Hematopoietic multipotent progenitor cell treated with erythropoietin and hydrocortisone succinate and interleukin-3 and kit ligand, for 4 days (in vitro differentiated cells): ENCODE measurements around the gene POLR1G.

Source experiments
- DNase-seq: peaks from one replicate; pipeline ENCODE4 v3.0.0-alpha.2; 2015

POLR1G gene, protein sequence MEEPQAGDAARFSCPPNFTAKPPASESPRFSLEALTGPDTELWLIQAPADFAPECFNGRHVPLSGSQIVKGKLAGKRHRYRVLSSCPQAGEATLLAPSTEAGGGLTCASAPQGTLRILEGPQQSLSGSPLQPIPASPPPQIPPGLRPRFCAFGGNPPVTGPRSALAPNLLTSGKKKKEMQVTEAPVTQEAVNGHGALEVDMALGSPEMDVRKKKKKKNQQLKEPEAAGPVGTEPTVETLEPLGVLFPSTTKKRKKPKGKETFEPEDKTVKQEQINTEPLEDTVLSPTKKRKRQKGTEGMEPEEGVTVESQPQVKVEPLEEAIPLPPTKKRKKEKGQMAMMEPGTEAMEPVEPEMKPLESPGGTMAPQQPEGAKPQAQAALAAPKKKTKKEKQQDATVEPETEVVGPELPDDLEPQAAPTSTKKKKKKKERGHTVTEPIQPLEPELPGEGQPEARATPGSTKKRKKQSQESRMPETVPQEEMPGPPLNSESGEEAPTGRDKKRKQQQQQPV

DNA sequence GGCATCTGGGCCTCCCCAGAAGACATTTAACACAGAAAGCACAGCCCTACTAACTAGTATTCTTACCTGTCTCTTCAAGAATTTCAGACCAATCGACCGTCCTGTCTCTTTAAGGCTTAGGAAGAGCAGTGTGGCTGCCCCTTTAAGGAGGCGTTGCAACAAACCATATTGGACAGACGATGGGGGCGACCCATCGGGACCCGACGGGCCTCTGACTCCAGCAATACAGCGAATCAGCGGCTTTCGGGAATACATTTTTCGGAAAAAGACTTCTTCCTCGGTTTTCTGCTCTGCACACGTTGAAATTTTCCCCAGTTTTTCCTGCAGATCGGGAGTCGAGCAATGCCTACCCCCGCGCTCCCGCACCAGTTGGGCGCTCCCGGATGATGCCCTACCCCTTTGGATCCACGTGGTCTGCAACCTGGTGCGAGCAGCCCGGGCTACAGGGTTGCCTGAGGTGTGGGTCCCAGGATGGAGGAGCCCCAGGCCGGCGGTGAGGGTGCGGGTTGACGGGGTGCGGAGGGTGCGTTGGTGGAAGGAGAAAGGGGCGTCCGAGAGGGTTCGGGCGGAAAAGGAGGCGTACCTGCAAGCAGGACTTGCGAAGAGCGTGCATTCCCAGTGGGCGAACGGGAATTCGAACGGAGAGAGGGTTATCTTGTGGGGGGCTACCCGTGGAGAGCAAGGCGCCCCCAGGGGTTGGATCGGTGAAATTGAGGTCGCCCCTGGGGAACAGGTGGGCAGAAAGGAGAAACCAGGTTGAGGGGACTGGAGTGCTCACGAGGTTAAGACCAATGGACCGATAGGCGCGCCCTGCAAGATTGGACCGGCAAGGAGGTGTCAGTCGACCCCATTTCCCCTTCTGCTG lies at the start of gene POLR1G:
TSS of gene POLR1G (plus strand) at position 419 of the 865 bp plus-strand sequence. CDS start at position 472, 53 bp downstream.
- DNase-seq, result peak; percentile 93

DNA sequence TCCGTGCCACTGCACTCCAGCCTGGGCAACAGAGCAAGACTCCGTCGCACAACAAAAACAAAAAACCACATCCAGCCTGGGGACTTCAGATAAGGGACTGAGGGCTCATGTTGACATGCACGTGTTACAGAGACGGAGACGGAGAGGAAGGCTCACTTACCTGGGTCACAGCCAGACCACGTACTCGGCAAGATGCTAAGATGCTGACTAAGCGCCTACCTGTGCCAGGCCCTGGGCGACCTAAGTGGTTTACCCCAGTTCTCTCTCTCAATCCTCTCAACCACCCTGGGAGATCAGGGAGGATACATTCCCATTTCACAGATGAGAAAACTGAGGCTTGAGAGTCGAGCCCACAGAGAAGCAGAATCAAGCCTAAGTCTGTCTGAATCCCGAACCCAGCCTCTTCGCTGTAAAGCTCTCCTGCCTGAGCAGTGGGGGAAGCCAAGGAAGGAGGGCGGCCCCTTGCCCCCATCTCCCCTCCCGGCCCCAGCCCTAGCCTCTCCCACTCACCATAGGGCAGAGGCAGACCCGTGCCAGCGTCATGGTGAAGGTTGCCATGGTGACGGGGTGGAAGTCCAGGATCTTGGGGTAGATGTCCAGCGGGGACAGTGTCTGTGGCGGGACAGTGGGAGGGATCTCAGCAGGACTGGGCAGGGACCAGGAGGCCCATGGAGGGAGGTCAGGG lies 49.5 kb upstream of the POLR1G start:
- peak; percentile 77 for DNase-seq

DNA sequence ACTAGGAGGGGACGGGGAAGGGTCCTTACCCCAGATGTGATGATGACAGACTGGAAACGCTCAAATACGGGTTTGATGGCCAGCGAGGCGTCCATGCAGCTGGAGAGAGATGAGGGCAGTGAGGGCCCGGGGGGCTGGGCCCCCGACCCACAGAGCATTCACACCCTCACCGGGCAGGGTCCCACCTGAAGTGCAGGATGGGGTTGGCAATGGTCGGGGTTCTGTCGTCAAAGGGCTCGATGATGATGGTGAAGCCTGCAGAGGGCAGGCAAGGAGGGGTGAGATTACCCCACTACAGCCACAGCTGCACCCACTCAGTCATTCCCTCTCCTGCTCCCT lies 49.0 kb upstream of the POLR1G start:
- DNase-seq, result no peak

DNA sequence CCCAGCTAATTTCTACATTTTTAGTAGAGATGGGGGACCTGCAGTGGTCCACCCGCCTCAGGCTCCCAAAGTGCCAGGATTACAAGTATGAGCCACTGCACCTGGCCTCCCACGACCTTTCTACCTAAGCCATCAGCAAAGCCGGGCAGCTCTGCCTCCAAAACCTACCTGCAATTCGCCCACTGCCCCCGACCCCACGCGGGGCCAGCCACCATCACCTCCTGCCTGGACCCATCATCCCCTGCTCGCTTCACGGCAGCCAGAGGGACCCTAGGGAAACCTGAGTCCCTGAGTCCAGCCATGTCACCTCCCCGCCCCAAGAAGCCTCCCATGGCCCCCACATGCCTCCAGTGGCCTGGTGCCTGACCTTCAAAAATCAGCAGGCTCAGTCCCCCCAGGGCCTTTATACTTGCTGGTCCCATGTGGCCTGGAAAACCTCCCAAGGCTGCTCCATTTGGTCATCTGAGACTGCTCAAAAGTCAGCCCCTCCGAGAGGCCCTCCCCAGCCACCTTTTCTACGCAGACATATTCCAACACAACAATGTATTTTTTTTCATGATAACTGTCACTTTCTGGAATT lies 48.1 kb upstream of the POLR1G start:
- DNase-seq, result no peak

DNA sequence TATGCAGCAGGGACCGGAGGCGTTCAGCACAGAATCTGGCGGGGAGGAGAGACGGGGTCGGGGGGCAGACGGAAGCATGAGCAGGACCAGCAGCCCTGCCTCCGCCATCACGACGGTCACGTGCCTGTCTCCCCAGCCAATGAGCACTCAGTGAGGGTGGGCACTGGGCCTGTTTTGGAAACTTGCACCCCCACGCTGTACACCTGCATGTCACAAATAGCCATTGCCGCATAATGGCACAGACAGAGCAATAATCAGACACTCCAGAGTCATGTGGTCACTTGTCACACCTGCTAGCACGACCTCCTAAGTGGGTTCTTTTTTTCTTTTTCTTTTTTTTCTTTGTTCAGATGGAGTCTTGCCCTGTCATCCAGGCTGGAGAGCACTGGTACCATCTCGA lies 44.8 kb upstream of the POLR1G start:
- DNase-seq, result no peak

DNA sequence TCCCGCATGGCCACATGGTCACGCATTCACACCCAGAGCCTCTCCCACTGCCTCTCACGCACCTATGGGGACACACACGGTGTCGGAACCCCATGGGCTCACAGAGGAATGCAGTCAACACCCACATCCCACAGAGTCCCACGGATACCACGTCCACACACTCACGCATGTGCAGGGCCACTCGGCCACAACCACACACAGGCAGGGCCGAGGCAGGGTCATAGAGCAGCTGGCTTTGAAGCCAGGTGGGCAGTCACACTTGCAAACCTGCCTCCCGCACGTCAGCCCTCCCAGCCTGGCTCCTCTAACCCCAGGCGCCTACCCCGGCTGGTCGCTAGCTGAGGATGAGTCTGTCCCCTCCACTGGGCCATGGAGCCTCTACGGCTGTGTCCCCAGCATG lies 44.2 kb upstream of the POLR1G start:
- no peak for DNase-seq

DNA sequence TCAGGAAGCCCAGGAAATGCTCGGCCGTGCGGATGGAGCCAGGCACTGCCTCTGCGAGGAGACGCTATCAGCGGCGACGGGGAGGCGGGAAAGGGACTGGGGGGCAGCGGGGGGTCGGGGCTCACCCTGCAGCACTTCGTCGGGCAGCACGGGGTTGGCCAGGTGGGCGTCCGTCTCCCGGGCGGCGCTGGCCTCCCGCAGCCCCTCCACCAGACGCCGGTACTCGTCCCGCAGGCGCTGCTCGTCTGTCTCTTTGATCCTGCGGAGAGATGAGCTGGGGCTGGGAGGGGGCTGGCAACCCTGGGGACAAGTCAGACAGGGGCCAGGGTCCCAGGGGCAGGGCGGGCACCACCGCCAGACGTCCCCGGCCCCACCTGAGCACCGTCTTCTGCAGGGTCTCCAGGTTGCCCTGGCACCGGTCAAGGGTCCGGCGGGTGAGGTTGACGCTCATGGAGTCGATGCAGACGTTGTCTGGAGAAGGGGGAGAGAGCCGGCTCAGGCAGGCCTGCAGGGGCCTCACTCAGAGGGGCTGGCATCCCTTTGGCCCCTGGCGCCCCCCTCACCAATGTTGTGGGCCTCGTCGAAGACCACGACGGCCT lies 42.5 kb upstream of the POLR1G start:
- DNase-seq, result no peak

DNA sequence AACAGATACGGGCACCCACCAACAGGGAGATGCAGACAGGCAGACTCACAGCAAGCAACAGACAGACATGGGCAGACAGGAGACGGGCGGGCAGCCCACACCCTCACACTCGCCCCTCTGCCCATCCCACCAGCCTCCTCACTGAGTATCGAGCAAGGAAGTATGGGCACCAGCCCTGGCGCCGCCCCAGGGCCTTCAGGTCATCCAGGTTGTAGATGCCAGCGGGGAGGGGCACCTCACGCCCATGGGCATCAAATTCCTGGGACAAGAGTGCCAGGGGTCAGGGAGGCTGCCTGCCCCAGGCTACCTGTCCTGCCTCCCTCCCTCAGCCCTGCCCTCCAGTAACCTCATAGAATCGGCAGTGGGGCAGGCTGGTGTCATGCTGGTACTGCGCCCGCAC lies 41.7 kb upstream of the POLR1G start:
- DNase-seq, result no peak

DNA sequence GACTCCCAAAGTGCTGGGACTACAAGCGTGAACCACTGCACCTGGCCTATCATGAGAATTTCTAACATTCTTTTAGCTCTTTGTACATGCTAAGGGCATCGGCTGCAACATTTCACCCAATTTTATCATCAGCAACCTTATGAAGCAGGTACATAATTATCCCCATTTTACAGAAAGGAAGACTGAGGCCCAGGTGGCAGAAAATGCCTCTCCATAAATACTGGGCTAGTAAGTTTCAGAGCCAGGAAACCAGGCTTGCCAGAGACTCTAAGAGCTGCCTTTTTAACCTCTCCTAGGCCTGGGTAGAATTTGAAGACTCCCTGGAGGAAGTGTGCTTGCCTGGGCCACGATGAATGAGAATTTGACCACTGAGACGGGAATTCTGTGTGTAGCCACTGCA lies 38.3 kb upstream of the POLR1G start:
- DNase-seq, result no peak

DNA sequence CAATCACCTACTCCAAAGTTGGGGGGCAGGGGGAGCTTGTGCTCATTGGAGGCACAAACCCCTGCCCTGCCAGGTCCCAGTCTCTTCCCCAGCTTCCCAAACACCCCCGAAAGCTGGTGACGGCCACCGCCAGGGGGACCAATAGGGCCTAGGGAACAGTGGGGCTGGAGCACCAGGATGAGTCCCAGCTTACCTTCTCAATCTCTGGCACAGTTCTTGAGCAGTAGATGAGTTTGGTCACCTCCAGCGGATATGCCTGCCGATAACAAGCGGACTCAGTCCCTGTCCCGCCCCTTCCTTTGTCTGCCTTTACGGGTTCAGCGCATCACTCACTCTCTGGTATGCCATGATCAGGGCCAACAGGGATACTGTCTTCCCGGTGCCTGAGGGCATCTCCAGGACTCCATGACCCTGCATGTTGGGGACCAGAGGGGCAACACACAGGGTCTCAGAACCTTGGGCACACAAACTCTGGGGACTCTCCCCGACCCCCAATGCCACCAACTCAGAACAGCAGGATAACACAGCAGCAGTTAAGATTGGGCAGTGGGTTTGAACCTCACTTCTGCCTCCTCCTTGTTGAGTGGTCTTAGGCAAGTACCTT lies 37.6 kb upstream of the POLR1G start:
- no peak for DNase-seq

DNA sequence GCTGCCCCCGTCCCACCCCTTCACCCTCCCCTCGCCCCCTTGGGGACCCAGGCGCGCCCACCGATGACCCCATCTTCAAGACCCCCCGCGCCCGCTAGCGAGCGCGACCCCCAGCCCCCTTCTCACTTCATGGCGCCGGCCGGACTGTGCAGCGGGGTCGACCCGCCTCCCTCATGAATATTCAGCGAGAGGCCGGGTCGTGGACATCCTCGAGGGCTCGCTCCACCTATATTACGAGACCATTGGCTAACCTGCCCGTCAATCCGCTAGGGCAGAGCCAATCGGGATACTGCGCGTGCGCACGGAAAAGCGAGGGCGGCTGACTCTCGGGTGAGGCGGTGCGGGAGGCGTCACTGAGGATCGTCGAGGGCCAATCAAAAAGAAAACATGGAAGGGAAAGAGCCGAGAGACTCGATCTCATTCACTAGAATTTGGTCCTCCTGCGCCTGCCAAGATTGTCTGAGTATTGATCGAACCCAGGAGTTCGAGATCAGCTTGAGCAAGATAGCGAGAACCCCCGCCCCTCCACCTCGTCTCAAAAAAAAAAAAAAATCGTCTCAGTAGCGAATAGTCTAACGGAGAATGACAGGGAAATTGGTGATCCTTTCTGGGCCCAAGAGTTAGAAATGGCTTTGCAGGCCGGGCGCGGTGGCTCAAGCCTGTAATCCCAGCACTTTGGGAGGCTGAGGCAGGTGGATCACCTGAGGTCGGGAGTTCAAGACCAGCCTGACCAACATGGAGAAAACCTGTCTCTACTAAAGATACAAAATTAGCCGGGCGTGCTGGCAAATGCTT lies 35.8 kb upstream of the POLR1G start, which contains the start of gene ERCC2:
TSS of gene ERCC2 (minus strand) at position 164 of the 795 bp plus-strand sequence. CDS start at position 131, 33 bp downstream.
- DNase-seq, result peak; percentile 99

DNA sequence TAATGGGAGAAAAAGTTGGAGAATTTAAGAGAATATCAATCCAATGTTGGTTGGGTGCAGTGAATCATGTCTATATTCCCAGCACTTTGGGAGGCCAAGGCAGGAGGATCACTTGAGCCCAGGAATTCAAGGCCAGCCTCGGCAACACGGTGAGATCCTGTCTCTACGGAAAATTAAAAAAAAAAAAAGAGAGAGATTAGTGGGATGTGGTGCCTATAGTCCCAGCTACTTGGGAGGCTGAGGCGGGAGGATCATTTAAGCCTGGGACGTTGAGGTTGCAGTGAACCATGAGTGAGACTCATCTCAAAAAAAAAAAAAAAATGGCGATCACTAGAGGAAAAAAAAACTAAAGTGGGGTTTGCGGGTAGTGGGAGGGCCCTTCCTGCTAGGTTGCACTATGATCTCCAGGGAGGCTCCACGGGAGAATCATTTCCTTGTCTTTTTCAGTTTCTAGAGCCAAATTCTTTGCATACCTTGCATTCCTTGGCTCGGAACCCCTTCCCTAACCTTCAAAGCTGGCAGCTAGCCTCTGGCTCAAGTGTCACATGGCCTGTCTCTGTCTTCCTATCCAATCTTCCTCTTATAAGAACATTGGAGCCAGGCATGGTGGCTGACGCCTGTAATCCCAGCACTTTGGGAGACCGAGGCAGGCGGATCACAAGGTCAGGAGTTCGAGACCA lies 30.3 kb upstream of the POLR1G start:
- no peak for DNase-seq

DNA sequence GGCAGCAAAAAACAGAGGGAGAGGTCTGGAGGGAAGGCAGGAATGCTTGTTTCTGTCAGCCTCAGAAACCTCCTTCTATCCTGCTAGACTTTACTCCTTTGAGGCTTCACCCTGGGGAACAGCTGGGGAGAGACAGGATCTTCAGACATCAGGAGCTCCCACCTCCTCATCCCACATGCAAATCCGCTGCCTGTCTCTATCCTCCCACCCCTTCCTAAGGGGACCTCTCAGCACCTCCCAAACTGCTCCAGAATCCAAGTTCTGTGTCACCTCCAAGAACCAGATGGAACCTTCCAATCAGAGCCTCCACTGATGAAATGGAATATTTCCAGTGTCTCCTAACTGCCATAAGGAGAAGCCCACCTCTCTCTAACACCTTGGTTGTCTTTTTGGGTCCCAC lies 26.3 kb upstream of the POLR1G start:
- no peak for DNase-seq

DNA sequence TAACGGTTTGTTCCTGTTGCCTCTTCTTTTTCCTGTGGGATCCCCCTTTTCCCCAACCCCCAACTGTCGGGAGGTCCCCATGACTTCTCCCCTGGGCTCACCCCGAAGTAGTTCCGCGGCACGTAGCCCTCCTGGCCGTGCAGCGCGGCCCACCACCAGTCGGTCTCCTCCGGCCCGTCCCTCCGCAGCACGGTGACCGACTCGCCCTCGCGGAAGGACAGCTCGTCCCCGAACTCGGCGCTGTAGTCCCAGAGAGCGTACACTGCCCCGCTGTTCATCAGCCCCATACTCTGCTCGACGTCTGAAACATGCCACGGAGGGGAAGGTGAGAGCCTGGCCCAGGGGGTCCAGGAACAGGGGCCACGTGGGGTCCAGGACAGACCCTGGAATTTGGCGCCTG lies 24.0 kb upstream of the POLR1G start:
- DNase-seq, result no peak

DNA sequence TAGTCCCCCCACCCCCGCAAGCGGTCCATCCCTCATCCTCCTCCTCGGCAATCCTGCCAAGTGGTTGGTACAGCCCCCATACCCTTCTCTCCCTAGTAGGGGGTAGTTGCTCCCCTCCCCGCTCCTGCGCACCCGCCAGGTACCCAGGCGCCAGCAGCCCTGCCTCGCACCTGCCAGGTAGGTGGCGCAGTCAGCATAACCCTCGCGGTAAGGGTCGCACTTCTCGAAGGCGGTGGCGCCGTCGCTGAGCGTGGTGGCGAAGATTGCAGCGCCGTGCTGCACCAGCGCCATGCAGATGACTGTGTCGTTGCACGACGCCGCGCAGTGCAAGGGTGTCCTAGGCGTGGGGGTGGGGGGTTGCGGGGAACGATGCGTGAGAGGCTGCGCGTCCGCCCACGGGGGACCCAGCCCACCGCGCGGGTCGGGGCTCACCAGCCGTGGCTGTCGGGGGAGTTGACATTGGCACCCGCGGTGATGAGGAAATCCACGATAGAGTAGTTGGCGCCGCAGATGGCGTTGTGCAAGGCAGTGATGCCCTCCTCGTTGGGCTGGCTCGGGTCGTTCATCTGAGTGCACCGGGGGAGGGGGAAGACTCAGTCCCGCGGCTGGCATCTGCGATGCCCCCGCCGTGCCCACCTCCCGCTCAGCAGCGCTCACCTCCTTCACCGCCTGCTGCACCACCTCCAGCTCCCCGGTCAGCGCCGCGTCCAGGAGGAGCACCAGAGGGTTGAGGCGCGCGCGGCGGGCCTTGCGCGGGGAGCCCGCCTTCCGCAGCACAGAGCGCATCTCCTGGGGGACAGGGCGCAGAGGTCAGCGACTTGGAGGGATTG lies 20.8 kb upstream of the POLR1G start:
- no peak for DNase-seq

DNA sequence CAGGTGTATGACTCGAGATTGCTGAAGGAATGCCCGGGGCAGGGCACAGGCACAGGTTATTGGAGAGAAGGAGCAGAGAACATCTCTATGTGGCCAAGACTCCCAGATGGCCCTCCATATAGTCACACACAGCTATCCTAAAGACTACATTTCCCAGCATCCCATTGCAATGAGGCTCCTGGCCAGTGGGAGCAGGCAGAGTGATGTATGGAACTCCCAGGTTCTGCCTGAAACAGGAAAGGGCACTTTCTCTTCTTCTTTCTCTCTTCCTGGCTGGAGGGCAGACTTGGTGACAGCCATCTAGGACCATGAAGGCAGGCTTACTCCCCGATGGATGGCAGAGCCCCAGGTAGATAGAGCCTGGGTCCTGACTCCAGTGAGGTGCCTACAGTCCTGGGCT lies 15.1 kb upstream of the POLR1G start:
- DNase-seq, result peak; percentile 44

DNA sequence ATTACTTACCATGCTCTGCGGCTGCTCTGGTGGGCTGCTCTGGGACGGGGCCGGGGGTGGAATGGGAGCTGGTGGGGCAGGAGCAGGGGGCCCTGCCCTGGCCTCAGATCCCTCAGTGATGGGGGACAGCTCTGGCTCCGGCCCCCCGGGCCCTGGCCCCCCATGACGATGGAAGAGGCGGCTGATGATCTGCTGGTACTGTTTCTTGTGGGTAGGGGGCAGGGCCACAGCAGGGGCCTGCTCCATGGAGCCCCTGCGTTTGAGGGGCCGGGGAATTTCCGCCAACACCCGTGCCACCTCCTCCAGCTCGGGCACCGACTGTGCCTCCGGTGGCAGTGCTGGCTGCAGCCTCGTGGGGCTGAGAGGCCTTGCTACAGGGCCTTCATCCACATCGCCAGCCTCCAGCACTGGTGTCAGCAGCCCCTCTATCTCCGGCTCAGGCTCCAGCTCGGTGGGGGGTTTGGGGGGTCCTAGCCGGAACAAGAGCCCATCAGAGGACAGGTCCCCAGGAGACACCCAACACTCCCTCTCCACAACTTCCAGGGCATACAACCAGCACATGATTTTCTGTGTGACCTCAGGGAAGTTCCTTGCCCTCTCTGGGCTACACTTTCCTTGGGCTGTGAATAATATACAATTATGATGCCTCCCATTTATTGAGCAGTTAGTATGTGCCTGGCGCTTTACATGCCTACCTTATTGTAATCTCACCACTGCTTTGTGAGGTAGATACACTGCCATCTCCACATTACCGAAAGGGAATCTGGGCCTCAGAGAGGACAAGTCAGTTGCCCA lies 14.4 kb upstream of the POLR1G start:
- DNase-seq, result no peak

DNA sequence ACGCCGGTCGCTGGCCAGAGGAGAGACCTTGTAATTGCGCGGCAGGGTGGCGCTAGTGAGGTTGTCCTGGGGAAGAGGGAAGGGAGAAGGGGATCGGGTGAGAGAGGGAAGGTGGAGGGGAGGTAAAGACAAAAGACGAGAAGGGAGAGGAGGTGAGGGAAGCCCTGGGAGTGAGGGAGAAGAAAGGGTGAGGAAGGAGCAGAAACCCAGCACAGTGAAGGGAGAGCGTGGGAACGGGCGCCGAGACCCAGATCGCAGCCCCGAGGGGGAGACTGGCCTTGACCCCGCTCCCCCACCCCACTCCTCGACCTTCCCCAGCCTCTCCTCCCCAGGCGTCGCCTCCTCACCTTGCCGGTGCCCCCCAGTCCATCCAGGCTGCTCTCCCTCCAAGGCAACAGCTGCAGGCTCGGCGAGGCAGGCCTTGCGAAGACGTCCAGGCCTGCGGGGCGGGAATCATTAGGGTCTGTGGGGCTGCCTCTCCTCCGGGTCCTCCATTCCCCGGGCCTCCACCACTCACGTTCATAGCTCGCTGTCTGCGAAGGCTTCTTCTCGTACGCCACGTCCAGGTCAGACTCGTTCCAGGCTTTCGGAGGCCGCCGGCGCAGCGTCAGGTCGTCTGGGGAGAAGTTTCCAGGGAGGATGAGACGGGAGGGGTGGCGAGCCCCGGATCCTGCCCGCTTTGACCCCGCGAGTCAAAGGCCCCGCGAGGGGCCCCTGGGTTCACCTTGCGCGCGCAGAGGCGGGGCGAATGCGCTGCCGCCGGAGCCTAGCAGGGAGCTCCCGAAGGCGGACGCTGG lies 10.4 kb upstream of the POLR1G start:
- DNase-seq, result no peak
